HepG2 (cell line): ENCODE data around the gene FBXL13. TPM values are rescaled to one million over a fixed set of nuclear protein-coding genes. Genes with fewer than 3 reads are reported as not detected.
A peak's percentile ranks its signal among the peaks of the same experiment; 100 is the strongest.

Experiments used
- ARID4A ChIP-seq: sonication (generic); formaldehyde crosslinking; IDR thresholded peaks from 2 replicates; pipeline ENCODE4 v1.5.0; 2020; ENCODE audit warnings: mild to moderate bottlenecking, missing genetic modification reagents, borderline replicate concordance
- ATF5 ChIP-seq: sonication (generic); formaldehyde crosslinking; IDR thresholded peaks from 2 replicates; pipeline ENCODE4 v1.4.0; 2020; ENCODE audit warnings: mild to moderate bottlenecking, low read depth, missing genetic modification reagents
- CBX5 ChIP-seq: sonication (generic); formaldehyde crosslinking; IDR thresholded peaks from 2 replicates; pipeline ENCODE4 v1.4.0; 2020; ENCODE audit warnings: missing genetic modification reagents, borderline replicate concordance
- ERF ChIP-seq: IDR thresholded peaks from 2 replicates; pipeline ENCODE4 v1.6.1; 2018; ENCODE audit warnings: missing biosample characterization, missing genetic modification reagents
- FIP1L1 ChIP-seq: fragments of 200-400 bp; formaldehyde crosslinking; IDR thresholded peaks from 2 replicates; pipeline ENCODE4 v1.6.1; 2018; ENCODE audit warnings: low read depth, mild to moderate bottlenecking, low read length, moderate library complexity, borderline replicate concordance; ENCODE audit not compliant: insufficient read depth
- FLYWCH1 ChIP-seq: sonication (generic); formaldehyde crosslinking; IDR thresholded peaks from 2 replicates; pipeline ENCODE4 v1.8.1; 2023; ENCODE audit warnings: mild to moderate bottlenecking, missing genetic modification reagents
- GABPB1 ChIP-seq: IDR thresholded peaks from 2 replicates; pipeline ENCODE4 v1.6.1; 2016; ENCODE audit warnings: mild to moderate bottlenecking, missing genetic modification reagents, moderate library complexity, missing compliant biosample characterization
- GTF3A ChIP-seq: sonication (generic); formaldehyde crosslinking; conservative IDR thresholded peaks from 2 replicates; pipeline ENCODE4 v1.4.0; 2020; ENCODE audit warnings: mild to moderate bottlenecking, missing genetic modification reagents
- HNF4A ChIP-seq: sonication (generic); formaldehyde crosslinking; IDR thresholded peaks from 2 replicates; pipeline ENCODE4 v1.4.0; 2020; ENCODE audit warnings: missing genetic modification reagents
- KLF16 ChIP-seq, 2 experiments: sonication (generic) in 1 of 2; formaldehyde crosslinking in 1 of 2; IDR thresholded peaks; 2 replicates each; pipeline versions ENCODE4 v1.6.1 to v1.8.0; 2016 to 2023; ENCODE audit warnings: missing genetic modification reagents in 2 of 2, missing compliant biosample characterization in 1 of 2
- MAFG ChIP-seq: sonication (generic); formaldehyde crosslinking; IDR thresholded peaks from 2 replicates; pipeline ENCODE4 v1.5.1; 2020; ENCODE audit warnings: mild to moderate bottlenecking, missing genetic modification reagents
- MLX ChIP-seq: IDR thresholded peaks from 2 replicates; pipeline ENCODE4 v1.6.1; 2016
- MTF2 ChIP-seq: sonication (generic); formaldehyde crosslinking; IDR thresholded peaks from 2 replicates; pipeline ENCODE4 v1.5.0; 2020; ENCODE audit warnings: missing genetic modification reagents, borderline replicate concordance
- RCOR2 ChIP-seq: IDR thresholded peaks from 2 replicates; pipeline ENCODE4 v1.6.1; 2016; ENCODE audit warnings: missing biosample characterization, missing genetic modification reagents
- TFAP4 ChIP-seq: sonication (generic); IDR thresholded peaks from 2 replicates; pipeline ENCODE4 v1.6.1; 2016; ENCODE audit warnings: low read depth, borderline replicate concordance
- TGIF2 ChIP-seq: IDR thresholded peaks from 2 replicates; pipeline ENCODE4 v1.6.1; 2016; ENCODE audit warnings: control low read depth, missing compliant biosample characterization
- ZBTB1 ChIP-seq: sonication (generic); formaldehyde crosslinking; IDR thresholded peaks from 2 replicates; pipeline ENCODE4 v1.4.0; 2020; ENCODE audit warnings: missing genetic modification reagents, borderline replicate concordance
- ZBTB44 ChIP-seq: sonication (generic); formaldehyde crosslinking; IDR thresholded peaks from 2 replicates; pipeline ENCODE4 v1.4.0; 2020; ENCODE audit warnings: missing genetic modification reagents
- ZMYM3 ChIP-seq: sonication (generic); formaldehyde crosslinking; IDR thresholded peaks from 2 replicates; pipeline ENCODE4 v1.5.1; 2020; ENCODE audit warnings: mild to moderate bottlenecking, missing genetic modification reagents
- ZNF343 ChIP-seq: sonication (generic); formaldehyde crosslinking; IDR thresholded peaks from 2 replicates; pipeline ENCODE4 v1.4.0; 2020; ENCODE audit warnings: mild to moderate bottlenecking, missing genetic modification reagents
- ZNF740 ChIP-seq: sonication (generic); formaldehyde crosslinking; IDR thresholded peaks from 2 replicates; pipeline ENCODE4 v1.4.0; 2020; ENCODE audit warnings: missing genetic modification reagents
- ZSCAN21 ChIP-seq: sonication (generic); formaldehyde crosslinking; IDR thresholded peaks from 2 replicates; pipeline ENCODE4 v1.8.0; 2022; ENCODE audit warnings: mild to moderate bottlenecking, missing genetic modification reagents, moderate library complexity, borderline replicate concordance
- ZSCAN30 ChIP-seq: sonication (generic); formaldehyde crosslinking; IDR thresholded peaks from 2 replicates; pipeline ENCODE4 v1.5.0; 2020; ENCODE audit warnings: mild to moderate bottlenecking, missing genetic modification reagents
- polyA plus RNA-seq, 8 experiments: library from polyadenylated mRNA; depleted of rRNA in 3 of 8; stranded (reverse) in 7 of 8; unstranded in 1 of 8; fragments of >200 nt; fragmentation: Illumina TruSeq in 4 of 8; extraction: Trizol in 4 of 8; gene quantifications; 2 replicates each; pipeline versions ENCODE4 v1.2.1 to v1.2.3, GENCODE V29; 2011 to 2016; ENCODE audit warnings: low read depth in 4 of 8, missing spikeins in 1 of 8, mixed read lengths in 1 of 8; ENCODE audit not compliant: insufficient read depth in 1 of 8
- total RNA-seq, 5 experiments: library from RNA; depleted of rRNA; stranded (reverse); fragments of >200 nt; fragmentation: Illumina TruSeq; extraction: Trizol; gene quantifications; 2 replicates each; pipeline ENCODE4 v1.2.3, GENCODE V29; 2016; ENCODE audit warnings: low read depth in 1 of 5

FBXL13 gene
- total and polyA plus RNA-seq, 2 of the 13 experiments (the other 11 are each of a cell fraction or from before 2014, with no cell fraction given): 0.24 to 0.77 TPM

GRCh38 chr7:102991540-102992214 lies 82.9 kb downstream of the FBXL13 start (continued):
- TF ChIP-seq TFAP4 (no peak), TGIF2 (no peak), ARID4A (no peak), ZMYM3 (CRISPR knock-in tag) (no peak), HNF4A (CRISPR knock-in tag) (no peak), FIP1L1 (no peak), ZBTB44 (no peak), FLYWCH1 (no peak), CBX5 (CRISPR knock-in tag) (no peak), ZNF343 (CRISPR knock-in tag) (no peak), GTF3A (CRISPR knock-in tag) (no peak), GABPB1 (CRISPR knock-in tag) (peak; percentile 40; the same call in 1 of the 2 replicates), RCOR2 (no peak), KLF16 (CRISPR knock-in tag; IDR thresholded peaks at IDR 0.05) (no peak), ERF (CRISPR knock-in tag) (no peak), MLX (no peak), ZBTB1 (CRISPR knock-in tag) (no peak), ATF5 (CRISPR knock-in tag) (no peak), ZSCAN21 (CRISPR knock-in tag) (no peak), ZNF740 (CRISPR knock-in tag) (no peak), MTF2 (CRISPR knock-in tag) (no peak), MAFG (CRISPR knock-in tag) (no peak), ZSCAN30 (no peak)
